ENCODE measurements around the gene CC2D2A. TPM values are rescaled to one million over a fixed set of nuclear protein-coding genes. Genes with fewer than 3 reads are reported as not detected.

The CC2D2A gene
- total RNA-seq (2013; cell fraction: nucleolus; rRNA removed), result 0.88 and 1.2 TPM in 2 replicates
- total RNA-seq (2014; rRNA removed) (0.06 and 0.49 TPM in 2 replicates), total RNA-seq (2014; rRNA removed; fragmentation: Illumina TruSeq; extraction: Trizol) (0.13 and 0.18 TPM in 2 replicates), total RNA-seq (2021) (0.64 and 0.67 TPM in 2 replicates), polyA plus RNA-seq (2011; rRNA removed) (0.04 and 0.20 TPM in 2 replicates), polyA plus RNA-seq (2014; fragmentation: Illumina TruSeq; extraction: Trizol) (0.21 and 0.32 TPM in 2 replicates), polyA plus RNA-seq (2014; fragmentation: Nextera tagmentation; extraction: Ambion mirVana) (under 1 TPM; 0.26 to 0.43 TPM), polyA plus RNA-seq (2014; rRNA removed) (0.28 and 1.1 TPM in 2 replicates), polyA plus RNA-seq (2016; fragmentation: Nextera tagmentation; extraction: Ambion mirVana) (under 1 TPM; 0.11 to 0.27 TPM), polyA minus RNA-seq (2011; rRNA and poly(A)+ RNA removed) (0.41 TPM in 1 of 2 replicates, not detected in the other), Bru-seq, nascent RNA (percentile 19 among the genes with signal in this experiment), BruChase-seq, experiment 1, labeled RNA remaining after a 6-hour chase (percentile 12 among the genes with signal in this experiment), BruChase-seq, experiment 2, labeled RNA remaining after a 2-hour chase (percentile 13 among the genes with signal in this experiment)
- polyA plus RNA-seq (2011; ENCODE audit: low read depth), result not detected
- polyA plus RNA-seq (2011; cell fraction: cytosol; rRNA removed), result not detected in 2 replicates
- 0.45 TPM in 1 of 2 replicates, not detected in the other for polyA plus RNA-seq (2011; cell fraction: nucleus; rRNA removed)
- 0.08 and 0.36 TPM in 2 replicates for polyA plus RNA-seq (2012)
- polyA minus RNA-seq (2011; cell fraction: cytosol; rRNA and poly(A)+ RNA removed), result not detected in 2 replicates
- polyA minus RNA-seq (2011; cell fraction: nucleus; rRNA and poly(A)+ RNA removed), result not detected in 2 replicates
- long read RNA-seq, experiment 1, result 0 reads
- long read RNA-seq, experiment 2, partial matches to known transcripts, result 0 of 1 reads
- long read RNA-seq, experiment 2, other reads (novel, unspliced or antisense), result 0 of 1 reads

DNA sequence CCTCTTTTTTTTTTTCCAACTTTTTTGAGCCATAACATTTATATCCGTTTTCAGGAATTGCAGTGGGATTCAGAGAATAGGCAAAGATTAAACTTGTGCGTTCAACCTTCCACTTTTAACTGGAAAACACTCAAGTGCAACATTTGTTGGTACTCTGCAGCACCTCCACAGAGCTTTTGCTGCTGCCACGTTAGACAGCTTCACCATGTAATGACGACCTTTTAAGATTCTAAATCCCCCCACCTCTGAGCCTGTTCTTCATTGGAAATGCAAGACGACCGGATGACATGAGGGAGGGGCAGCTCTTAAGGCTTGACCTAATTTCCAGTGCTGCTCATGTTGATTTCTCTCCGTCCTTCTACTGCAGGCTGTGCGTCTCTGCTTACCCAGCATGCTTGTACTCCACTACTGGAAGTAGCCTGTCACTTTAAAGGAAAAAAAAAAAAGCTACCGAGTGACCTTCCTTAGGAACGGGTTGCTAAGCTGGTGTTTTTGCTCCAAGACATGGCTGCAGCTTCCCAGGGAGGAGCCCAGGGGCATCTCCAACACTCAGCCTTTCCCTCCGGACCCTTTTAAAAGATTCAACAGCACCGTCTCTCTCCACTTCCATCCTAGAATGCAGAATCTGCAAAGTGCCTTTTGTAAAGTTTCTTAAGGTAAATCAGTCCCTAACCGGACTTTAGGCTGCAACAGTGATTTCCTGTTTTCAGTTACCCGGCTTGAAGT lies at the start of gene CC2D2A:
Gene CC2D2A, plus strand, starts transcription at position 481 of the 726 bp plus-strand sequence. CDS start 6,051 bp downstream, outside the sequence.
- peak within 1 kb of the TSS; percentile 38; the same call in 1 of the 2 replicates for H3K4me2 ChIP-seq (ENCODE audit: control insufficient read depth, insufficient read depth)
- DNase-seq (ENCODE audit: low read depth, low spot score) (no peak), ATAC-seq (peak; percentile 14; the same call in 1 of the 3 replicates), FAIRE-seq (no peak)
- H3K9me3 ChIP-seq (replicated peaks; ENCODE audit: control insufficient read depth, insufficient read depth, low read length), result no peaks in the 10 kb centered on the region
- H2AFZ ChIP-seq (ENCODE audit: control insufficient read depth, low read depth, low read length), result peak within 1 kb of the TSS; percentile 56
- intact Hi-C loops (cut with micrococcal nuclease; ENCODE audit: unreplicated experiment) (no loop called here), in situ Hi-C loops (cut with MboI) (no loop called here)
- TF ChIP-seq ZBED1 (IDR thresholded peaks at IDR 0.05; ENCODE audit: borderline replicate concordance) (no peak), ZNF384 (IDR thresholded peaks at IDR 0.05; ENCODE audit: borderline replicate concordance, low read depth, low read length) (peak; percentile 50; the same call in 1 of the 2 replicates)
- no peaks in the 10 kb centered on the region for H3K79me2 ChIP-seq (ENCODE audit: control insufficient read depth, insufficient read depth, low read length)
- ChIA-PET POLR2A (no interaction called here), CTCF (interaction anchor here (0.5 to 5.1 kb wide), 5 partner anchors 10 to 1295 kb away, joined by 3 to 24 read pairs (median 5); no protein-coding TSS in a partner anchor), SMC1A (ENCODE audit: uncharacterized antibody, unreplicated experiment) (interaction anchor here (0.8 to 2.7 kb wide), 4 partner anchors 8 to 64 kb away, joined by 3 to 13 read pairs (median 8); no protein-coding TSS in a partner anchor), RAD21 (ENCODE audit: unreplicated experiment) (interaction anchor here (2.2 kb wide), 1 partner anchor 10 kb away, joined by 11 read pairs; no protein-coding TSS in a partner anchor)
- H4K20me1 ChIP-seq (ENCODE audit: control insufficient read depth, insufficient read depth), result no peaks in the 10 kb centered on the region
- H3K4me3 ChIP-seq, result no peak within 1 kb of the TSS
- no peak within 1 kb of the TSS for H3K27ac ChIP-seq (ENCODE audit: control insufficient read depth, insufficient read depth)
- no TSS peak for BruUV-seq (replicated peaks)
- 11% methylated on average over 14 of the region's 14 CpGs for WGBS (ENCODE audit: insufficient coverage, insufficient replicate concordance, low lambda C conversion rate, missing lambda C conversion rate)
- no peaks in the 10 kb centered on the region; a peak in 1 of 4 replicates for H3K27me3 ChIP-seq (replicated peaks in 1 of 2; ENCODE audit: control insufficient read depth in 2 of 2, insufficient read depth in 2 of 2, low read length in 1 of 2)
- peaks cover 4% of the 10 kb centered on the region; the same call in 1 of the 2 replicates for H3K4me1 ChIP-seq (ENCODE audit: control insufficient read depth, insufficient read depth, low read length)
- H3K9ac ChIP-seq (ENCODE audit: control insufficient read depth, insufficient read depth, low read length), result no peak within 1 kb of the TSS
- no peaks in the 10 kb centered on the region for H3K36me3 ChIP-seq (ENCODE audit: control insufficient read depth in 2 of 2, insufficient read depth in 2 of 2, low read length in 1 of 2)

Data from GM12878 (cell line).